ENCODE results near the gene CX3CR1.

The CX3CR1 gene

DNA sequence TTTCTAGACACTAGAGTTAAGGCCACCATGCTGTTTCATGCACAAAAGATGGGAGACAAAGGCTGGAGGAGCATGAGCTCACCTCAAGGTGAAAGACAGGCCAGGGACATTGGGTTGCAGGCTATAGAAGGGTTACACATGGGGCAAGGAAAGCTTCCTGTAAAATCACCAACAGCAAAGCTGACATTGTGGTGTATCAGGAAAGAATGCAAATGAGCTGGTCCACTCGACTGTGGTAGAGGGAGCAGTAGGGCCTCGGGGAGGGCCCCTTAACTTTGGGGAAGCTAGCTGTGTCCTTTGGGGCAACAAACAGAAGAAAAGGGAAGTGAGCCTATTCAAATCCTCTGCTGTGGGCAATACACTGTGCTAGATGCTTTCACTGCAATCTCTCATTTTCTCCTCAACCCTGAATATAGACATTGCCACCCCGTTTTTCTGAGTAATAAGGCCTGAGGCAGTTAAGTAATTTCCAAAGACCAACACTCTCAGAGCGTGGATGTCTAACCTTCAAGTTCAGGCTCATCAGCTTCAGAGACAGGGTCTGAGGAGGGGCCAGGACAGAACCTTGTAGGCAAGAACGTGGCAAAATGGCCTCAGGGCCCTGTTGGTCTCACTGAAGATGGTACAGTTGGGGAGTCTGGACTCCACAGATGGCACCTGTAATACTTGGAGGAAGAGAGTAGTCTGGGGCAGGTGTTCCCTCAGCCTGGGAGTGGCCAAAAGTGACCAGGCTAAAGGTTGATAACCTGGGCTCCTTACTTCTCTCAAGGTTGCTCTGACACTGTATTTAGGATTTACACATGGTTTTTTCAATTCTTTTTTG is 24.1 kb downstream of the CX3CR1 start:
- ChIA-PET POLR2A (no interaction called here), CTCF (interaction anchor here (0.9 to 1.6 kb wide), 3 partner anchors 33 to 64 kb away, joined by 3 to 9 read pairs (median 4); no protein-coding TSS in a partner anchor)
- DNase-seq (ENCODE audit: low read depth, low spot score): no peak
- H3K4me3 ChIP-seq (ENCODE audit: low read depth, low read length): no peak overlapping the region
- TF ChIP-seq, protein P1, sequence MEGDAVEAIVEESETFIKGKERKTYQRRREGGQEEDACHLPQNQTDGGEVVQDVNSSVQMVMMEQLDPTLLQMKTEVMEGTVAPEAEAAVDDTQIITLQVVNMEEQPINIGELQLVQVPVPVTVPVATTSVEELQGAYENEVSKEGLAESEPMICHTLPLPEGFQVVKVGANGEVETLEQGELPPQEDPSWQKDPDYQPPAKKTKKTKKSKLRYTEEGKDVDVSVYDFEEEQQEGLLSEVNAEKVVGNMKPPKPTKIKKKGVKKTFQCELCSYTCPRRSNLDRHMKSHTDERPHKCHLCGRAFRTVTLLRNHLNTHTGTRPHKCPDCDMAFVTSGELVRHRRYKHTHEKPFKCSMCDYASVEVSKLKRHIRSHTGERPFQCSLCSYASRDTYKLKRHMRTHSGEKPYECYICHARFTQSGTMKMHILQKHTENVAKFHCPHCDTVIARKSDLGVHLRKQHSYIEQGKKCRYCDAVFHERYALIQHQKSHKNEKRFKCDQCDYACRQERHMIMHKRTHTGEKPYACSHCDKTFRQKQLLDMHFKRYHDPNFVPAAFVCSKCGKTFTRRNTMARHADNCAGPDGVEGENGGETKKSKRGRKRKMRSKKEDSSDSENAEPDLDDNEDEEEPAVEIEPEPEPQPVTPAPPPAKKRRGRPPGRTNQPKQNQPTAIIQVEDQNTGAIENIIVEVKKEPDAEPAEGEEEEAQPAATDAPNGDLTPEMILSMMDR (IDR thresholded peaks at IDR 0.05; ENCODE audit: insufficient read depth, low read length, missing control alignments): no peak

DNA sequence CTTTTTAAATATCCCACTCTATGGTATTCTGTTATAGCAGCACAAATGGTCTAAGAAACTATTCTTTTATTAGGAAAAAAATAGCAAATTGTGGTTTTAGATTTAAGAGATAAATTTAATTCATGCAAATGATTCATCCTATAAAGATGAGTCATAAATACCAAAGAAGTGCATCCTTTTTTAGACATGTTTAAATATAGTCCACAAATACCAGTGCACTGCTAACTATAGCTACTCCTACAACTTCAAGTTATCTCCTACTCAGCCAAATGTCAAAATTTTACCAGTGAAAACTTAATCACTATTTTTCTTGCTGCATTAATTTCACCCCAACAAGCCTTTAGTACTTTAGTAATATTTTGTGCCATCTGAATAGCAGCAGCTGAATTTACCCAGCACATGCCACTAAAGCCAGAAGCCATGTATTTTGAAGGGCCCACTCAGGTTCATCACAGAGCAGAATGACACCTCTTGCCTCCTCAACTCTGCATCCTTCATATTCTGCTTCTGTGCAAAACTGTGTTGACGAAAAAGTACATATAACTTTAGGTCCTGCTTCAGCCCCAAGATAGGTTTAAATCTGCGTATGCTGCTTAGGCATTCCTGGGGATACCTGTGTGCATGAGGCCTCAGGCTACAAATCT is 24.9 kb downstream of the CX3CR1 start:
- ChIA-PET POLR2A (no interaction called here), CTCF (interaction anchor here (0.9 to 1.6 kb wide), 4 partner anchors 33 to 63 kb away, joined by 3 to 9 read pairs (median 4); no protein-coding TSS in a partner anchor)
- DNase-seq (ENCODE audit: low read depth, low spot score): peak; percentile 31
- no peak overlapping the region for H3K4me3 ChIP-seq (ENCODE audit: low read depth, low read length)
- TF ChIP-seq, protein P1 (IDR thresholded peaks at IDR 0.05; ENCODE audit: insufficient read depth, low read length, missing control alignments): no peak

DNA sequence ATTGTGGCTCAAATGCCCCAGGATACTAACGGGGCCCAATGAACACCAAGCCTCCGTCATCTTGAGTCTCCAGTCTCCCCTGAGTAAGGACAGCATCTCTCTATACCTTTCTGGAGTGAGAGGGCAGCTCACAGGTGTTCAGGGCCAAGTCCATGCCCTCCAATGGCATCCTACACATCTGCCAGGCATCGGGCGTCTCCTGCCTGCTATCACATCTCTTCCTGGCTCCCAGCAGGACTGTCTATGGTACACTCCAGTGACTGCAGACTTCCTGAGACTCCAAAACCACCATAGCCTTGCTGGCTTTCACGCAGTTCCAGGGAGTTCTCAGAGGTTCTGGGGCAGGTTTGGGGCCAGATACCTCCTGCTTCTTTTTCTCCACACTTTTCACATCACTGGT is 28.3 kb downstream of the CX3CR1 start:
- no peak overlapping the region for H3K4me3 ChIP-seq (ENCODE audit: low read depth, low read length)
- ChIA-PET CTCF (interaction anchor here (1.1 to 3.9 kb wide), 3 partner anchors 40 to 62 kb away, joined by 4 to 17 read pairs (median 9); no protein-coding TSS in a partner anchor), POLR2A (no interaction called here)
- TF ChIP-seq, protein P1 (IDR thresholded peaks at IDR 0.05; ENCODE audit: insufficient read depth, low read length, missing control alignments): no peak
- no peak for DNase-seq (ENCODE audit: low read depth, low spot score)

DNA sequence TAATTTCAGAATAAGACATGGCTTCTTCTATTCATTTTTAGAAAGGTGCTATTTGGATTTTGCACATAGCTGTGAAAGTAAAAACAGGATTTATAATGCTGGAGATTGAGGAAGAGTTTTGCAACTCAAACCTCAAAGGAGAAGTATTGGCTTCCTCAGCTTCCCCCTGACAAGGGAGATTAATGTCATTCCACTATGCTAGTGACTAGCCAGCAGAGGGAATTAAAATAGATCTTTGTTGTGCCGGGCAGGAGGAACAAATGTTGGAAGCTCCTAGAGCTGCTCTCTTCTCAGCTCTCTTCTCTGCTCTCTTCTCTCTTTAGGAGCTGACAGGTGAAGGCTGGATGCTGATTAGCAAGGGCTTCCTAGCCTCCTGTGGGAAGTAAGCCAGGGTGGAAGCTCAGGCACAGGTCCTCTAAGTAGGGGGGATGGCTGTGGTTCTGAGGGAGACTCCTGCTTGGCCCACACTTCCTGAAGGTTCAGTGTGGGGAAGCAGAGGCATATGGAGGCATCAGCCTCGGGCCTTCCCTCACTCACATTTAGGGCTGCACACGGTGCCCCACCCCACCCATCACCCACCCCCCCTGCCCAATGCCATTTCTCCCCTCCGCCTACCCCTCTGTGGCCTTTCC is 29.6 kb downstream of the CX3CR1 start:
- ChIA-PET CTCF (interaction anchor here (0.9 to 3.9 kb wide), 7 partner anchors 11 to 124 kb away, joined by 3 to 17 read pairs (median 4); no protein-coding TSS in a partner anchor), POLR2A (no interaction called here)
- H3K4me3 ChIP-seq (ENCODE audit: low read depth, low read length): no peak overlapping the region
- DNase-seq (ENCODE audit: low read depth, low spot score): no peak
- TF ChIP-seq, protein P1 (IDR thresholded peaks at IDR 0.05; ENCODE audit: insufficient read depth, low read length, missing control alignments): no peak

DNA sequence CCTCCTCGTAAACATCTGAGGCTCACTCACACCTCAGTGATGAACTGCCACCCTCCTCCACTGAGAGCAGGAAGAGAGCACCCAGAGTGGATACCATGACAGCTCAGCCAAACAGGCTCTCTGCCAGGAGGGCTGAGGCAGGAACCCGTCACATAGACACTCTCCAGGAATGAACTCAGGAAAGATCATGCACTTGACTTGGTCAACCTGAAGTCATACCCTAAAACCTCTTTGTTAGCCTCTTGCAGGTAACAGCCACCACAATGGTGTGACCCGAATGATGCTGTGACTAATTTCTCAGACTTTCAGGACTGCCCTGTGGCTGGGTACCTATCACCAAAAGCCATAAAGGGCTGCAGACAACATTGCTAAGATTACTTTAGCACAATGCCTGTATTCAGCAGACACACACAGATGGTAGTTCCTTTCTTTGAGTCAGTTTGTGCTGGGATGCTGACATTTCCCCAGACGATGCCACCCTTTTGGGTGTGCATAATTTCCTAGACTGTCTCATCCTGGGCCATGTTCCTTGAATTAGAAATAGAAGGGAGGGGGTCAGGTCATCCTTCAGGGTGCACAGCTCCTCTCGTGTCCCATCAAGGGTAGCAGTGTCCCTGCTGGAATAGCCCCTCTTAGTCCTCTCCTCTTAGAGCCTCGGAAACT is 30.3 kb downstream of the CX3CR1 start:
- CTCF ChIA-PET: interaction anchor here (0.9 to 3.9 kb wide), 7 partner anchors 12 to 123 kb away, joined by 3 to 17 read pairs (median 4); no protein-coding TSS in a partner anchor
- TF ChIP-seq, protein P1 (IDR thresholded peaks at IDR 0.05; ENCODE audit: insufficient read depth, low read length, missing control alignments): no peak
- DNase-seq (ENCODE audit: low read depth, low spot score): no peak
- no peak overlapping the region for H3K4me3 ChIP-seq (ENCODE audit: low read depth, low read length)
- POLR2A ChIA-PET: no interaction called here

Data from AG04449 (cell line).